Measurements from ENCODE around the gene TMEM185B.

The TMEM185B gene

DNA sequence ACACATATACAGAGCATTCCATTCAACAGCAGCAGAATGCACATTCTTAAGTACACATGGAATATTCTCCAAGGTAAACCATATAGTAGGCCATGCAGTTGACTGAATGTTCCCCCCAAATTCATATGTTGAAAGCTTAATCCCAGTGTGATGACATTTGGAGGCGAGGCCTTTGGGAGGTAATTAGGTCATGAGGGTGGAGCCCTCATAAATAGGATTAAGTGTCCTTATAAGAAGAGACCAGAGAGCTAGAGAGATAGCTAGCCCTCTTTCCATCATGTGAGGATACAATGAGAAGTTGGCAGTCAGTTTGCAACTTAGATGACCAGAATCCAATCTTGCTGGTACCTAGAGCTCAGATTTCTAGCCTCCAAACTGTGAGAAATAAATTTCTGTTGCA, 27.6 kb downstream of the TMEM185B start:
- H3K4me3 ChIP-seq (ENCODE audit: low read depth, low read length): no peak overlapping the region
- TF ChIP-seq, protein P1, sequence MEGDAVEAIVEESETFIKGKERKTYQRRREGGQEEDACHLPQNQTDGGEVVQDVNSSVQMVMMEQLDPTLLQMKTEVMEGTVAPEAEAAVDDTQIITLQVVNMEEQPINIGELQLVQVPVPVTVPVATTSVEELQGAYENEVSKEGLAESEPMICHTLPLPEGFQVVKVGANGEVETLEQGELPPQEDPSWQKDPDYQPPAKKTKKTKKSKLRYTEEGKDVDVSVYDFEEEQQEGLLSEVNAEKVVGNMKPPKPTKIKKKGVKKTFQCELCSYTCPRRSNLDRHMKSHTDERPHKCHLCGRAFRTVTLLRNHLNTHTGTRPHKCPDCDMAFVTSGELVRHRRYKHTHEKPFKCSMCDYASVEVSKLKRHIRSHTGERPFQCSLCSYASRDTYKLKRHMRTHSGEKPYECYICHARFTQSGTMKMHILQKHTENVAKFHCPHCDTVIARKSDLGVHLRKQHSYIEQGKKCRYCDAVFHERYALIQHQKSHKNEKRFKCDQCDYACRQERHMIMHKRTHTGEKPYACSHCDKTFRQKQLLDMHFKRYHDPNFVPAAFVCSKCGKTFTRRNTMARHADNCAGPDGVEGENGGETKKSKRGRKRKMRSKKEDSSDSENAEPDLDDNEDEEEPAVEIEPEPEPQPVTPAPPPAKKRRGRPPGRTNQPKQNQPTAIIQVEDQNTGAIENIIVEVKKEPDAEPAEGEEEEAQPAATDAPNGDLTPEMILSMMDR (IDR thresholded peaks at IDR 0.05; ENCODE audit: borderline replicate concordance, insufficient read depth, low read depth, low read length): no peak

DNA sequence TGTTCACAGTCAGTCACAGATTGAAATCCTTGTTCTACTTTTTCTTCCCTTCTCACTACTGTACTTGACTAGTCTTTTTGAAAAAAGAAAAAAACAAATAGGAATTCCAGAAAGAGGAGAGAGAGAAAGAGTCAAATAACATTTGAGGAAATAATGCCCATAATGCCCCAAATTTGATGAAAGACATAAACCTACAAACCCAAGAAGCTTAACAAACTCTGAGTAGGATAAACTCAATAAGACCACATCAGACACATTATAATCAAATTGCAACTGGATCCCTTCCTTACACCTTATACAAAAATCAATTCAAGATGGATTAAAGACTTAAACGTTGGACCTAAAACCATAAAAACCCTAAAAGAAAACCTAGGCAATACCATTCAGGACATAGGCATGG, 30.9 kb downstream of the TMEM185B start:
- TF ChIP-seq, protein P1 (IDR thresholded peaks at IDR 0.05; ENCODE audit: borderline replicate concordance, insufficient read depth, low read depth, low read length): no peak
- H3K4me3 ChIP-seq (ENCODE audit: low read depth, low read length): no peak overlapping the region

DNA sequence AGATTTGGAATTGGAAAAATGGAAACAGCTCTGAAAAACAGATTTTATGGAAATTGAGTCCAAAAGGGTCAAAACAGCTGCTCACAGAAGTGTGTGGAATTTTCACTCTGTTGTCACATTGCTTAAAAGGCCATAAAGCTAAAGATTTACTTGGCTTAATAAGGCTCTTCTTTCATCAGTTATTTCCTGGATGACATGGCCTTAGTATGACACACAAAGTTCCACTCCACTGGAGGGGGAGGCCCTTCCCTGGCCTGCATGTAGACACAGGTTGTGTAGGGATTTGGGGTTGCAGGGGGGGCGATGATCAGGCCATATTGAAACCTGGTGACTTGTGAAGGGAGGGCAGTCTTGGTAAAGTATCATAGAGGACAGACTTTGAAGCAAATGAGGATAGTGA, 34.0 kb downstream of the TMEM185B start:
- TF ChIP-seq, protein P1 (IDR thresholded peaks at IDR 0.05; ENCODE audit: borderline replicate concordance, insufficient read depth, low read depth, low read length): no peak
- H3K4me3 ChIP-seq (ENCODE audit: low read depth, low read length): no peak overlapping the region

DNA sequence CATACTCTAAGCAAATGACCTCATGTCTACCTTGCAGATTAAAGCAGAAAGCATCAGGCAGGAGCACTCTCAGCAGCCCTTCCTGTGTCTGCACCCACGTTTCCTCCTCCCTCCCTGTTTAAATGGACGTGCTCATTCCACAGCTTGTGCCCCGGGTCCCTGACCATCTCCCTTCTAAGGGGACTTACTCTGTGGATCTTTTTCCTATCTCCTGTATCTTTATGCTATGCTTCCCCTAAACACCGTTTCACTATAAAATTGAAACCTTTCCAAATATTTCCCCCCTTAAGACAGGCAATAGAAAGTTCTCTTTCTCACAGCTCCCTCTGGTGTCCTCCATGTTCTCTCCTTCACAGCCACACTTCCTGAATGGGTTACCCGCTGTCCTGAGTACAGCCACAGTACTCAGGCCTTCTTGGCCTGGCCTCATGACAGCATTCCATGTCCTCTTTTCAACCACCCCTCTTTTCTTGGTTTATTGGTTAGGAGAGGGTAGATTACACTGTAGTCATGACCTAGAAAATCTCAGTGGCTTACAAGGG, 41.1 kb downstream of the TMEM185B start:
- no peak overlapping the region for H3K4me3 ChIP-seq (ENCODE audit: low read depth, low read length)
- TF ChIP-seq, protein P1 (IDR thresholded peaks at IDR 0.05; ENCODE audit: borderline replicate concordance, insufficient read depth, low read depth, low read length): no peak

DNA sequence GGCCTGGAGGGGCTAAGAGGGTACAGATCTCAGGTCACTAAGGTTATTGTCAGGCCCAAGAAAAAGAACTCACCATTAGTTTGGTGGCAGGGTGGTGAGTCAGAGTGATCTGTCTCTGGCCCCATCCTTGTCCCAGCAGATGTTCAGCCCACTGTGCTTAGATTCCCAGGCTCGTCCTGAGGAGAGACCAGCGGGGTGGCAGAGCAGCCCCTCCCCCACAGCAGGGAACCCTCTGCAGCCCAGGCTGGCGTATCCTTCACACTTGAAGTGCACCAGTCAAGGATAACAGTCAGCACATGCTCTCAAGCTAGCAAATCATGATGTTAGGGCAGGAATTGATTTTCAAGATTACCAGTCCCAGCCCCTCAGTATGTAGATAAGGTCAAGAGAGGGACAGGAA, 43.1 kb downstream of the TMEM185B start:
- no peak overlapping the region for H3K4me3 ChIP-seq (ENCODE audit: low read depth, low read length)
- TF ChIP-seq, protein P1 (IDR thresholded peaks at IDR 0.05; ENCODE audit: borderline replicate concordance, insufficient read depth, low read depth, low read length): no peak

DNA sequence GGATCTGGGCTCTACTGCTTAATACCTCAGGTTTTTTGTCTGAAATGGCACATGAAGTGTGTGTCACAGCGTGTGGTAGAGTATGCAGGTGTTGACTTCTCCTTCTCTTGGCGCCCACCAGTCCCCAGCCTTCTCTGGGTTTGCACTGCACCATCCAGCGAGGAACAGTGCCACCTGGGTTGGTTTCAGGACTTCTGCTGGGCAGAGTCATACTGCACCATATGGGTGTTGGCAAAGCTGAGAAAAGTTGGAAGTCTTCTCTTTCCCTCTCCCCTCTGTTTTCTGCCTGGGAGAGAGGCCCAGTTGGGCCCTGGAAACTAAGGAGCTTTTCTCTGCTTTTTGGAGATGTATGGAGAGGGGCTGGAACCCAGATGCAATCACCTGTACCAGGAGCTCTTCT, 43.8 kb downstream of the TMEM185B start:
- no peak overlapping the region for H3K4me3 ChIP-seq (ENCODE audit: low read depth, low read length)
- TF ChIP-seq, protein P1 (IDR thresholded peaks at IDR 0.05; ENCODE audit: borderline replicate concordance, insufficient read depth, low read depth, low read length): no peak

DNA sequence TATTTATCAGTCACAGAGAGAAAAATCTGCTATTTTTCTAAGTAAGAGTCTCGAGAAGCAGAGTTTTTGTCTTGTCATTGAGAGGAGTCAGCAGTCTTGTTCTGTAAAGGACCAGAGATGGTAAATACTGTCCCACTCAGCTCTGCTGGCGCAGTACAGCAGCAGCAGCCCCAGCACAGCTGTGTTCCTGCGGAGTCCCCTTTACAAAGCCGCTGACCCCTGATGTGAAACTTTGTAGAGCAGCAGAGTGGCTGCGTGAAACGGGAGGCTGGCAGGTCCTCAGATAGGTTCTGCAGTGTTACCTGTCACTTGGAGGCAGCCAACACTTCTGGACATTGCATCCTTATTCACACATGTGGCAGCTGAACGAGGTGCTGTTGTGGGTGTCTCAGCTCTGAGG, 45.2 kb downstream of the TMEM185B start:
- TF ChIP-seq, protein P1 (IDR thresholded peaks at IDR 0.05; ENCODE audit: borderline replicate concordance, insufficient read depth, low read depth, low read length): no peak
- peak overlapping the region; percentile 6 for H3K4me3 ChIP-seq (ENCODE audit: low read depth, low read length)

Data from GM12875 (cell line).